Measurements from ENCODE around the gene HPF1.

- TF ChIP-seq CTCF (IDR thresholded peaks at IDR 0.05; ENCODE audit: low read depth, low read length) (no peak), POLR2A (IDR thresholded peaks at IDR 0.05; ENCODE audit: extremely low read depth, insufficient read length) (no peak), MYC (IDR thresholded peaks at IDR 0.05; ENCODE audit: low read depth, low read length) (no peak), MAX (IDR thresholded peaks at IDR 0.05; ENCODE audit: low read depth, low read length) (no peak)
These were observed 45.1 kb upstream of the HPF1 start for GRCh38 chr4:169802873-169803272.

Measured in NB4 (cell line).